ENCODE results near the gene DMRT2.

GRCh38 chr9:1058826-1059487 lies 8.8 kb downstream of the DMRT2 start:
- TF ChIP-seq CTCF (IDR thresholded peaks at IDR 0.05) (no peak), POLR2A (IDR thresholded peaks at IDR 0.05) (no peak)
